Dendritic cell treated with granulocyte-macrophage colony-stimulating factor and Interleukin-4, amounts not matched to agents 40 ng/mL and 50 ng/mL, for 4 days (primary cell): Measurements from ENCODE around the gene NLRC3.
A peak's percentile ranks its signal among the peaks of the same experiment; 100 is the strongest.
"Not testable (repeated sequence)": the region's sequence is repeated elsewhere in the genome, so short reads cannot be mapped to it uniquely, and the experiment has no call there.

ENCODE experiments used
- H3K27ac Mint-ChIP-seq: one replicate; pipeline ENCODE4 v1.8.0; 2022; ENCODE audit warnings: mild to moderate bottlenecking, mixed read lengths
- H3K27me3 Mint-ChIP-seq: one replicate; pipeline ENCODE4 v1.8.0; 2022; ENCODE audit warnings: mild to moderate bottlenecking, mixed read lengths
- H3K36me3 Mint-ChIP-seq: one replicate; pipeline ENCODE4 v1.8.0; 2022; ENCODE audit warnings: low read depth, mixed read lengths
- H3K4me1 Mint-ChIP-seq: one replicate; pipeline ENCODE4 v1.8.0; 2022; ENCODE audit warnings: low read depth, mixed read lengths
- H3K4me3 Mint-ChIP-seq: one replicate; pipeline ENCODE4 v1.8.0; 2022; ENCODE audit warnings: mild to moderate bottlenecking, moderate library complexity, mixed read lengths
- H3K9me3 Mint-ChIP-seq: one replicate; pipeline ENCODE4 v1.8.0; 2022; ENCODE audit warnings: mixed read lengths
- intact Hi-C: fragments of 100-400 bp; cut with micrococcal nuclease; formaldehyde crosslinking; loops from one replicate; pipeline ENCODE4 v1.15.0; 2022

Gene NLRC3

DNA sequence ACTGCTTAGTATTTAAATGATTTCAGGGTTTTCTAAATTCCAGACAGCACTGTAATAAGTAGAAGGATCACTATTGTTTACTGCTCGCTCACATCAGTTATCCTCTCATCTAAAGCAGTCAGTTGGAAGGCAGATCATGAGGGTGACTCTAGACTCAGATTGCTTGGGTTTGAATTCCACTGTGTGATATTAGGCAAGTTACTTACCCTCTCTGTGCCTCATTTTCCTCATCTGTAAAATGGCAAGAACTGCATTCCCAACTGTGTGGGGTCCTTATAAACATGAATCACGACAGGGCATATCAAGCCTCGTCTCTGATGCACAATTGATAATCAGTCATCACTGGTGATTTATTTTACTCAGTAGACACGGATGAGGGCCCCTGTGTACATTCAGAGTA is 61.3 kb downstream of the NLRC3 start:
- intact Hi-C loops, result no loop called here
- Mint-ChIP-seq H3K4me3 (no peak overlapping the region), H3K27me3 (no peaks in the 10 kb centered on the region), H3K27ac (no peak overlapping the region), H3K9me3 (no peaks in the 10 kb centered on the region), H3K36me3 (peaks cover 80% of the 10 kb centered on the region), H3K4me1 (peaks cover 10% of the 10 kb centered on the region)

DNA sequence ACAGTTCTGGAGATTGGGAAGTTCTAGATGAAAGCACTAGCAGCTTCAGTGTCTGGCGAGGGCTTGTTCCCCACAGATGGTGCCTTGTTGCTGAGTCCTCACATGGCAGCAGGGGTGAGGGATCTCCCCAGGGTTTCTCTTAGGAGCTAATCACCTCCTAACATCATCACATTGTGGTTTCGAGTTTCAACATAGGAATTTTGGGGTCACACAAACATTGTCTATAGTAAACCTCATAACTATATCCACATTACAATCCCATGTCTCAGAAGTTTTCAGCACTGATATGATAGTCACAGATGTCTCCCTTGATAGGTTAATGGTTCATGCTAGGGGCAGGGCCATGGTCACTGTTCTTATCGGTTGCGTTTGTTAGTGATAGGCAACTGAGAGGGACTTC is 62.6 kb downstream of the NLRC3 start:
- Mint-ChIP-seq H3K36me3 (peaks cover 80% of the 10 kb centered on the region), H3K27me3 (no peaks in the 10 kb centered on the region)

DNA sequence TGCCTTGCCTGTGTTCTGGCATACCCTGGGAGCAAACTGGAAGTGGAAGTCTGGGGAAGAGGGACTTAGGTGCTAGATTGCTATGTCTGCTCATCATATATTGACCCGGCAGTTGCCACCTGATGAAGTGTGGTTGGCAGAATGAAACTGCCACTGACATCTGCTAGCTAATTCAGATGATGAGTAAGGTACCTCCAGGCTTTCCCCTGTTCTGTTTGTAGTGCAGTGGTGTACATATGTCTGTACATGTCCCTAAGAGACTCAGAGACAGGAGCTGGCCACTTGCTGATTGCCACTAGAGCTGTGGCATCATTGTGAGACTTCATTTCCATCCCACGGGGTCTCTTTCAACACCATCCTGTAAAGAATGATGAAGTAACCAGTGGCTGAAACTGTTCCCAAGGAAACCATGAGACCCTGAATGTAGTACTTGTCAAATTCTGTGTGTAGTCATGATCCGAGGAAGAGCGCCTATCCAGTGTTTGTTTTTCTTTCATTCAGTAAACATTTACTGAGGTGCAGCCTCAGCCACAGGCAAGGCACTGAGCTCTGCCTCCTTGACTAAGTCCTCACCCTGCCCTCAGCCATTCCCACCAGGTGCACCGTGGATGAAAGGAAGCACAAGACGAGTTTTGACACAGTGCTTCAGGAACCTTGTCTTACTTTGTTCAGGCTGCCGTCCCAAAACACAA is 63.2 kb downstream of the NLRC3 start:
- H3K9me3 Mint-ChIP-seq, result no peaks in the 10 kb centered on the region
- no peak overlapping the region for H3K4me3 Mint-ChIP-seq
- H3K36me3 Mint-ChIP-seq, result peaks cover 81% of the 10 kb centered on the region
- H3K27me3 Mint-ChIP-seq, result no peaks in the 10 kb centered on the region
- H3K27ac Mint-ChIP-seq, result no peak overlapping the region
- peaks cover 9% of the 10 kb centered on the region for H3K4me1 Mint-ChIP-seq
- intact Hi-C loops, result no loop called here

More for the DNA sequence above, 62.6 kb downstream of the NLRC3 start:
- Mint-ChIP-seq H3K4me3 (no peak overlapping the region), H3K4me1 (peaks cover 13% of the 10 kb centered on the region), H3K9me3 (no peaks in the 10 kb centered on the region), H3K27ac (no peak overlapping the region)
- intact Hi-C loops, result no loop called here

DNA sequence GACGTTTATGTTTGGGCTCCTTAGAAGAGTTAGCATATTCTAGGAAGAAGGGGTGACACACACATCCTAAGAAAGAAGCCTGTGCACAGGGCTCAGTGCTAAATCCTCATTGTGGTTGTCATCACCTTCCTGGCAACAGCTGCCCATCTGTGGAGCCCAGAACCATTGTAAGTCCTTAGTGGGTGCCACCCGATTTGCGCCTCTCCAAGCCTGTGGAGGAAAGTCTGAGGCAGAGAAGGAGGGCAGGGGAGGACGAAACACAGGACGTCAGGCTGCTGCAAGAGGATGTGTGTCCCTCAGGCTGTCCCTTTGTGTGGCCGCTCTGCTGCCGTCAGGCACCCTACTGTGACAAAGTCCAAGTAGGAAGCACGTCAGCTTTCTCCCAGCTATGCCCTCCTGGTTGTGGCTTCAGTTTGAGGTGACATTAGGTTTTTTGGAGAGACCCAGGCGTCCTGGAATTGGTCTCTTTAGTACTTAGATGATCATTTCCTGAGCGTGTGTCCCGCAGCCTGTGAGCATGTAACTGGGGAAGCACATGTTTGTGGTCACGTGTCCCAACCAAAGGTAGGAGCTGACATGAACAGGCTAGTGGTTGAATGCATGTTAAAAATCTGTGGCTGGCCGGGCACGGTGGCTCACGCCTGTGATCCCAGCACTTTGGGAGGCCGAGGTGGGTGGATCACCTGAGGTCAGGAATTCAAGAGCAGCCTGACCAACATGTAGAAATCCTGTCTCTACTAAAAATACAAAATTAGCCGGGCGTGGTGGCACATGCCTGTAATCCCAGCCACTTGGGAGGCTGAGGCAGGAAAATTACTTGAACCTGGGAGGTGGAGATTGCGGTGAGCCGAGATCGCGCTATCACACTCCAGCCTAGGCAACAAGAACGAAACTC is 65.7 kb downstream of the NLRC3 start:
- Mint-ChIP-seq H3K4me3 (no peak overlapping the region), H3K4me1 (peaks cover 9% of the 10 kb centered on the region)
- intact Hi-C loops, result no loop called here

DNA sequence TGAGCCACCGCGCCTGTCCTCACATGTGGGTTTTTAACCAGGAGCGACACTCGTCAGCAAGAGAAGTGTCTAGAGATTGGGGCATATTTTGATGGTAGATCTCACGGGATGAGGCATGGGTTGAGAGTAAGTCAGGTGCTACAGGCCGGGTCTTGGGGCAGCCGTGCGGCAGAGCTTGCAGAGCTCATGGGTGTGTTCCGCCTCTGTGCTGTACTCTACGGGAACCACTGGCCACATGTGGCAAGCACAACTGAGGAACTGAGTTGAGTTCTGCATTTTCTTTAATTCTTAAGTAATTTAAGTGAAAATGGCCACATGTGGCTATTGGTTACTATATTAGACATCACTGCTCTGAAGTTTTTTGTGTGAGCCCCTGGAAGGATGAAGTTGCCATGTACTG is 66.8 kb downstream of the NLRC3 start:
- peaks cover 9% of the 10 kb centered on the region for H3K4me1 Mint-ChIP-seq
- intact Hi-C loops, result no loop called here
- no peak overlapping the region for H3K4me3 Mint-ChIP-seq
- peaks cover 89% of the 10 kb centered on the region for H3K36me3 Mint-ChIP-seq
- no peaks in the 10 kb centered on the region for H3K27me3 Mint-ChIP-seq
- H3K9me3 Mint-ChIP-seq, result no peaks in the 10 kb centered on the region
- H3K27ac Mint-ChIP-seq, result no peak overlapping the region

More for the DNA sequence above, 65.7 kb downstream of the NLRC3 start:
- Mint-ChIP-seq H3K36me3 (peaks cover 88% of the 10 kb centered on the region), H3K27ac (no peak overlapping the region), H3K27me3 (no peaks in the 10 kb centered on the region), H3K9me3 (no peaks in the 10 kb centered on the region)

DNA sequence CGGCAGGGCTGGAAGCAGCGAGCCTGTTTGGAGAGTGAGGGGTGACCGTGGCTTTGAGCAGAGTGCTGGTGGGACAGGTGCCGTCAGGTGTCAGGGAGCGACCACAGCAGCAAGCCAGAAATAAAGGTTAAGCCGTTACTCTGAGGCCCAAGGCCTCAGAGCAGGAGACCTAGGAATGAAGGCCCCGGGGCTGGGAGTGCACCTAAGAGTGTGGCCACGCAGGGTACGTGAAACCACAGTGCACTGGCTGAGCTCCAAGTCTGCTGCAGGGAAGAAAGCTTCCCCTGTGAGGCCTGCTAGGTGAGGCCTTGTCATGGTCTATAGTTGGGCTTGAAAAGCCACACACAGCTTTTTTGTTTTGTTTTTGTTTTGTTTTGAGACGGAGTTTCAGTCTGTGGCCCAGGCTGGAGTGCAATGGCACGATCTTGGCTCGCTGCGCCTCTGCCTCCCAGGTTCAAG is 67.7 kb downstream of the NLRC3 start:
- Mint-ChIP-seq H3K4me1 (peaks cover 9% of the 10 kb centered on the region), H3K9me3 (no peaks in the 10 kb centered on the region), H3K27ac (no peak overlapping the region), H3K4me3 (no peak overlapping the region), H3K27me3 (no peaks in the 10 kb centered on the region), H3K36me3 (peaks cover 89% of the 10 kb centered on the region)
- intact Hi-C loops, result no loop called here

DNA sequence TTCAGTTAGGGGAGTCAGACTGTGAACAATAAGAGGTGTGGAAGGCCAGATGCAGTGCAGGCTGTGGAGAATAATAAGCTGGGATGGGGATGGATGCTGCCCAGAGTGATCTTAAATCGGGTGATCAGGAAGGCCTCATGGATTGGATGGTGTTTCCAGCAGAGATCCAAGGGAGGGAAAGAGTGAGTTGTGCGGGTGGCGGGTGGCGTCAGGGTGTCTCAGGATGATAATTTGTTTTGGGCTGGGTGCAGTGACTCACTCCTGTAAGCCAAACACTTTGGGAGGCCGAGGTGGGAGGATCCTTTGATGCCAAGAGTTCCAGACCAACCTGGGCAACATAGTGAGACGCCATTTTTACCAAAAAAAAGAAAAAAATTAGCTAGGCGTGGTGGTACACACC is 68.5 kb downstream of the NLRC3 start:
- Mint-ChIP-seq H3K27me3 (no peaks in the 10 kb centered on the region), H3K4me3 (no peak overlapping the region), H3K36me3 (peaks cover 83% of the 10 kb centered on the region), H3K9me3 (no peaks in the 10 kb centered on the region), H3K27ac (no peak overlapping the region), H3K4me1 (peaks cover 9% of the 10 kb centered on the region)
- intact Hi-C loops, result no loop called here

DNA sequence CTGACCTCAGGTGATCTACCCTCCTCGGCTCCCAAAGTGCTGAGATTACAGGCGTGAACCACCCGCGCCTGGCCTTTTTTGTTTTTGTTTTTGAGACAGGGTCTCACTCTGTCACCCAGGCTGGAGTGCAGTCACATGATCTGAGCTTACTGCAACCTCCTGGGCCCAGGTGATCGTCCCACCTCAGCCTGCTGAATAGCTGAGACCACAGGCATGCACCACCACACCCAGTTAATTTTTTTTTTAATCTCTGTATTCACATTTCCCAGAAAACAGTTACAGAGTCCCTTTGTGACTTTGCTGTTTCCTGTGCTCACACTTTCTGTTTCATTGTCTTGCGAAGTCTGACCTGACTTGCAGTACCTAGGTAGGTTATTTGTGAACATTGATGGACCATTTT is 73.7 kb downstream of the NLRC3 start:
- Mint-ChIP-seq H3K4me3 (no peak overlapping the region), H3K27me3 (peaks cover 6% of the 10 kb centered on the region), H3K4me1 (peaks cover 24% of the 10 kb centered on the region), H3K36me3 (peaks cover 40% of the 10 kb centered on the region), H3K9me3 (no peaks in the 10 kb centered on the region), H3K27ac (no peak overlapping the region)
- intact Hi-C loops, result no loop called here

DNA sequence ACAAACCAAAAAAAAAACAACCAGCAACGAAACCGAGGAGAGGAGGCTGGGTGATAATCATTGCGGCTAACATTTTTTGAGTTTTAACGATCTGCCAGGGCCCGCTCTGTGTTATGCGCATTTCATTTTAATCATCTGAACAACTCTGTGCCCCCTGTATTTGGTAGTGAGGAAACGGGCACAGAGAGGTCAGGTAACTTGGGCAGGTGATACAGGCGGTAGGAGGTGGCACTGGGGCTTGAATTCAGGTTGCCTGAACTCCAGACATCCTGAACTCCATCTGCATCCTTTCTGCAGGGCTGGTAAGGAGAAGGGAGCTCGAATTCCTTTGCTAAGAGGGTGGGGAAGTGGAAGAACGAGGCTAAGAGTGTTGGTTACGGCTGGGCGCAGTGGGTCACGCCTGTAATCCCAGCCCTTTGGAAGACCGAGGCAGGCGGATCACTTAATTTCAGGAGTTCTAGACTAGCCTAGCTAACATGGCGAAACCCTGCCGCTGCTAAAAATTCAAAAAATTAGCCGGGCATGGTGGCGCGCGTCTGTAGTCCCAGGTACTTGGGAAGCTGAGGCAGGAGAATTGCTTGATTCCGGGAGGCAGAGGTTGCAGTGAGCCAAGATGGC is 75.3 kb downstream of the NLRC3 start:
- H3K9me3 Mint-ChIP-seq, result no peaks in the 10 kb centered on the region
- H3K4me1 Mint-ChIP-seq, result peaks cover 24% of the 10 kb centered on the region
- peak overlapping the region; percentile 85 for H3K27ac Mint-ChIP-seq
- intact Hi-C loops, result loop anchor here (2.0 kb wide), 1 partner anchor 101 kb away; the partner anchor contains the start of genes ZNF174 and ZSCAN32
- peak overlapping the region; percentile 82 for H3K4me3 Mint-ChIP-seq
- peaks cover 6% of the 10 kb centered on the region for H3K27me3 Mint-ChIP-seq
- peaks cover 32% of the 10 kb centered on the region for H3K36me3 Mint-ChIP-seq

DNA sequence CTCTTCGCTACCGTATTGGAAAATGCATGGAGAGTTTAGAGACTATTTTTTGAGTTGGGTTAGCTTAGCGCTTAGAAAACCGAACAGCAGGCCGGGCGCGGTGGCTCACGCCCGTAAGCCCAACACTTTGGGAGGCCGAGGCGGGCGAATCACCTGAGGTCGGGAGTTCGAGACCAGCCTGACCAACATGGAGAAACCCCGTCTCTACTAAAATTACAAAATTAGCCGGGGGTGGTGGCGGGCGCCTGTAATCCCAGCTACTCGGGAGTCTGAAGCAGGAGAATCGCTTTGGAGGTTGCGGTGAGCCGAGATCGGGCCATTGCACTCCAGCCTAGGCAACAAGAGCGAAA is 75.8 kb downstream of the NLRC3 start:
- not testable (repeated sequence) for H3K9me3 Mint-ChIP-seq, H3K27me3 Mint-ChIP-seq
- H3K27ac Mint-ChIP-seq, result peak overlapping the region; percentile 85
- intact Hi-C loops, result loop anchor here (2.0 kb wide), 1 partner anchor 101 kb away; the partner anchor contains the start of genes ZNF174 and ZSCAN32
- H3K36me3 Mint-ChIP-seq, result peaks cover 27% of the 10 kb centered on the region
- H3K4me3 Mint-ChIP-seq, result peak overlapping the region; percentile 82
- H3K4me1 Mint-ChIP-seq, result peaks cover 24% of the 10 kb centered on the region

DNA sequence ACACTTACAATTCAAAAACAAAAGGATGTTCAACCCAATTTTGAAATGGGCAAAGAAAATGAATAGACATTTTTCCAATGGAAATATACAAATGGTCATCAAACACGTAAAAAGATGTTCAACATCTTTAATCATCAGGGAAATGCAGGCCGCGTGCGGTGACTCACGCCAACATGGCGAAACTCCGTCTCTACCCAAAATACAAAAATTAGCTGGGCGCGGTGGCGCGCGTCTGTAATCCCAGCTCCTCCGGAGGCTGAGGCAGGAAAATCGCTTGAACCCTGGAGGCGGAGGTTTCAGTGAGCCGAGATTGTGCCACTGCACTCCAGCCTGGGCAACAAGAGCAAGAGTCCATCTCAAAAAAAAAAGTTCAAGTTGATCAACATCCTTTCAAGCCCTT is 78.2 kb downstream of the NLRC3 start:
- Mint-ChIP-seq H3K9me3 (no peaks in the 10 kb centered on the region), H3K36me3 (peaks cover 7% of the 10 kb centered on the region), H3K27ac (no peak overlapping the region), H3K27me3 (peaks cover 6% of the 10 kb centered on the region), H3K4me3 (no peak overlapping the region), H3K4me1 (peaks cover 24% of the 10 kb centered on the region)
- intact Hi-C loops, result no loop called here

DNA sequence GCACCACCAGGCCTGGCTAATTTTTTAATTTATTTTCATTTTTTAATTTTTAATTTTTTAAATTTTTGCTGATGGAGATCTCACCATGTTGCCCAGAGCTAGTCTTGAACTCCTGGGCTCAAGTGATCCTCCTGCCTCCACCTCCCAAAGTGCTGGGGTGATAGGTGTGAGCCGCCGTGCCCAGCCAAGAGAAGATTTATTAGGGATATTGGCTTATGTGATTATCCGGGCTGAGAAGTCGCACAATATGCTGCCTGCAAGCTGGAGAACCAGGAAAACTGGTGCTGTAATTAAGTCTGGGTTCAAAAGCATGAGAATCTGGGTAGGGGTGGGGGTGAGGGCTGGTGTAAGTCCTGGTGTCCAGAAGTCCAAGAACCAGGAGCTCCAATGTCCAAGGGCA is 79.4 kb downstream of the NLRC3 start:
- Mint-ChIP-seq H3K4me1 (peaks cover 24% of the 10 kb centered on the region), H3K27me3 (peaks cover 6% of the 10 kb centered on the region), H3K9me3 (no peaks in the 10 kb centered on the region), H3K4me3 (no peak overlapping the region), H3K36me3 (peaks cover 7% of the 10 kb centered on the region), H3K27ac (no peak overlapping the region)
- intact Hi-C loops, result no loop called here

DNA sequence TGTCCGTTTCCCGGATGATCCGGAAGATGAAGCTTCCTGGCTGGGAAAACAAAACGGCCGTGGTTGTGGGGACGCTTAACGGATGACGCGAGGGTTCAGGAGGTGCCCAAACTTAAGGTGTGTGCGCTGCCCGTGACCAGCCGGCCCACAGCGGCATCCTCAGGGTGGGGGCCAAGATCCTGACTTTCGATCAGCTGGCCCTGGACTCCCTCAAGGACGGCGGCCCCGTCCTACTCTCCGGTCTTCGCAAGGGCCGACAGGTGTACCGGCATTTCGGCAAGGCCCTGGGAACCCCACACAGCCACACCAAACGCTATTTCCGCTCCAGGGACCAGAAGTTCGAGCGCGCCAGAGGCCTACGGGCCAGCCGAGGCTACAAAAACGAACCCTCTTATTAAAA is 80.8 kb downstream of the NLRC3 start:
- Mint-ChIP-seq H3K36me3 (peaks cover 7% of the 10 kb centered on the region), H3K27ac (no peak overlapping the region), H3K27me3 (peaks cover 7% of the 10 kb centered on the region), H3K4me1 (peaks cover 18% of the 10 kb centered on the region), H3K9me3 (no peaks in the 10 kb centered on the region), H3K4me3 (no peak overlapping the region)
- intact Hi-C loops, result no loop called here

DNA sequence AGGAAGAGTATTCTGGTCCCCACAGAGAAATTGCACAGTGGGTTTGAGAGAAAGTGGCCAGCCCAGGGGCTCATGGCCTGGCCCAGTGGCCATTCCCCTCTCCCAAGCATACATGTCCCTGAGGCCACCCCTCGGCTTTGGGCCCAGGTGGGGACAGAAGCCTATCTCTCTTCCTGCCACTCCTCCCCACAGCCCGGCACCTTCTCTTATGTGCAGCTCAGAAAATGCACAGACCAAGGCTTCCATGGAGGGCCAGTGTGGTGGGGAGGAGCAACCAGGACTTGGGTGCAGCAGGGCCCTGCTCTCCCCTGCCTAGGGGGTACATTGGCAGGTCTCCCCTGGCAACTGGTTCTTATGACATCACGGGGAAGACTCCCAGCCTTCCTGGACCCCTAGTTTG is 82.0 kb downstream of the NLRC3 start, which contains the start of gene C16orf90:
Gene C16orf90 (minus strand): TSS at position 314 of the 400 bp plus-strand sequence. CDS start 68 bp downstream, at position 246.
- no peaks in the 10 kb centered on the region for H3K9me3 Mint-ChIP-seq
- H3K27me3 Mint-ChIP-seq, result peaks cover 7% of the 10 kb centered on the region
- peaks cover 11% of the 10 kb centered on the region for H3K4me1 Mint-ChIP-seq
- no peak within 1 kb of the TSS for H3K4me3 Mint-ChIP-seq
- intact Hi-C loops, result no loop called here
- no peak within 1 kb of the TSS for H3K27ac Mint-ChIP-seq
- no peaks in the 10 kb centered on the region for H3K36me3 Mint-ChIP-seq
